WTC11 (cell line): ENCODE measurements around the gene MORC4.

ENCODE experiments used
- ARID4B ChIP-seq: sonication (generic); formaldehyde crosslinking; IDR thresholded peaks from 2 replicates; pipeline ENCODE4 v1.8.0; 2023; ENCODE audit warnings: missing genetic modification reagents, mild to moderate bottlenecking, borderline replicate concordance
- CTCF ChIP-seq: fragments of 200-600 bp; IDR thresholded peaks from 2 replicates; pipeline ENCODE4 v1.8.0; 2022; ENCODE audit warnings: antibody characterized with exemption
- MYBL2 ChIP-seq: sonication (generic); formaldehyde crosslinking; IDR thresholded peaks from 2 replicates; pipeline ENCODE4 v1.8.1; 2023; ENCODE audit warnings: mild to moderate bottlenecking, moderate library complexity, missing genetic modification reagents
- NR1H2 ChIP-seq: sonication (generic); formaldehyde crosslinking; IDR thresholded peaks from 2 replicates; pipeline ENCODE4 v1.9.0; 2021; ENCODE audit warnings: mild to moderate bottlenecking, moderate library complexity, missing genetic modification reagents
- PRRX2 ChIP-seq: fragments of 250-450 bp; sonication (Bioruptor Pico); IDR thresholded peaks from 2 replicates; pipeline ENCODE4 v1.8.0; 2021; ENCODE audit warnings: mild to moderate bottlenecking
- SP1 ChIP-seq: sonication (generic); formaldehyde crosslinking; conservative IDR thresholded peaks from 2 replicates; pipeline ENCODE4 v1.8.1; 2022; ENCODE audit warnings: missing genetic modification reagents
- ZNF416 ChIP-seq: fragments of 250-450 bp; sonication (Bioruptor Pico); IDR thresholded peaks from 2 replicates; pipeline ENCODE4 v1.9.0; 2021; ENCODE audit warnings: mild to moderate bottlenecking, inconsistent platforms
- ZNF532 ChIP-seq: fragments of 250-450 bp; sonication (Bioruptor Pico); IDR thresholded peaks from 2 replicates; pipeline ENCODE4 v1.9.0; 2021; ENCODE audit warnings: mild to moderate bottlenecking, borderline replicate concordance

- no peak for TF ChIP-seq ARID4B (CRISPR knock-in tag)
- TF ChIP-seq CTCF, result no peak
- TF ChIP-seq PRRX2 (CRISPR knock-in tag), result no peak
- TF ChIP-seq MYBL2 (CRISPR knock-in tag), result no peak
- no peak for TF ChIP-seq NR1H2 (CRISPR knock-in tag)
- TF ChIP-seq ZNF532 (CRISPR knock-in tag), result no peak
- TF ChIP-seq SP1, result no peak
- no peak for TF ChIP-seq ZNF416 (CRISPR knock-in tag)
Observed at GRCh38 chrX:106906361-106906760, 93.7 kb downstream of the MORC4 start.
